NT2/D1 (cell line): ENCODE data around the gene ENSA.
"Not testable (repeated sequence)": the region's sequence is repeated elsewhere in the genome, so short reads cannot be mapped to it uniquely, and the experiment has no call there.

Experiments used
- DNase-seq: peaks from one replicate; pipeline ENCODE4 v3.0.0-alpha.2; 2011; ENCODE audit warnings: low read depth, low spot score
- H3K27me3 ChIP-seq: 2 replicates; pipeline ENCODE4 v1.6.0; 2011; ENCODE audit warnings: mild to moderate bottlenecking; ENCODE audit not compliant: insufficient read length, insufficient read depth
- H3K36me3 ChIP-seq: 2 replicates; pipeline ENCODE4 v1.6.1; 2011; ENCODE audit warnings: mild to moderate bottlenecking, low read length, mixed read lengths; ENCODE audit not compliant: insufficient read depth, insufficient read length
- H3K4me1 ChIP-seq: 2 replicates; pipeline ENCODE4 v1.5.1; 2011; ENCODE audit not compliant: insufficient read depth, insufficient read length
- H3K4me3 ChIP-seq: 2 replicates; pipeline ENCODE4 v1.5.1; 2011; ENCODE audit warnings: low read depth; ENCODE audit not compliant: insufficient read length
- H3K9ac ChIP-seq: 2 replicates; pipeline ENCODE4 v1.6.0; 2011; ENCODE audit warnings: low read depth; ENCODE audit not compliant: insufficient read length
- H3K9me3 ChIP-seq: 2 replicates; pipeline ENCODE4 v1.5.1; 2011; ENCODE audit warnings: mild to moderate bottlenecking, low read length; ENCODE audit not compliant: insufficient read depth
- SUZ12 ChIP-seq: IDR thresholded peaks from 2 replicates; pipeline ENCODE4 v1.6.1; 2011; ENCODE audit not compliant: insufficient read length, insufficient read depth; ENCODE audit errors: extremely low read depth
- YY1 ChIP-seq: IDR thresholded peaks from 2 replicates; pipeline ENCODE4 v1.6.1; 2011; ENCODE audit not compliant: insufficient read length, insufficient read depth
- ZNF274 ChIP-seq: IDR thresholded peaks from 2 replicates; pipeline ENCODE4 v1.6.1; 2011; ENCODE audit warnings: mild to moderate bottlenecking, low read depth, low read length

ENSA gene

GRCh38 chr1:150629115-150629928, at the start of gene ENSA:
TSS of gene ENSA (minus strand) at chr1:150629612. CDS start at chr1:150629470, 142 bp downstream.
- no peaks in the 10 kb centered on the region for H3K4me1 ChIP-seq

GRCh38 chr1:150678988-150679387, 49.6 kb upstream of the ENSA start:
- peaks cover 14% of the 10 kb centered on the region for H3K36me3 ChIP-seq
- H3K9ac ChIP-seq: no peak overlapping the region
- TF ChIP-seq YY1: no peak
- no peak for TF ChIP-seq SUZ12
- TF ChIP-seq ZNF274: no peak

More at GRCh38 chr1:150629115-150629928, at the start of gene ENSA:
- H3K9me3 ChIP-seq: no peaks in the 10 kb centered on the region
- H3K4me3 ChIP-seq: peak within 1 kb of the TSS; percentile 70
- DNase-seq: peak; percentile 100
- TF ChIP-seq YY1: peak; percentile 88
- TF ChIP-seq ZNF274: no peak
- H3K36me3 ChIP-seq: peaks cover 47% of the 10 kb centered on the region
- no peaks in the 10 kb centered on the region for H3K27me3 ChIP-seq
- H3K9ac ChIP-seq: peak within 1 kb of the TSS; percentile 94

DNA sequence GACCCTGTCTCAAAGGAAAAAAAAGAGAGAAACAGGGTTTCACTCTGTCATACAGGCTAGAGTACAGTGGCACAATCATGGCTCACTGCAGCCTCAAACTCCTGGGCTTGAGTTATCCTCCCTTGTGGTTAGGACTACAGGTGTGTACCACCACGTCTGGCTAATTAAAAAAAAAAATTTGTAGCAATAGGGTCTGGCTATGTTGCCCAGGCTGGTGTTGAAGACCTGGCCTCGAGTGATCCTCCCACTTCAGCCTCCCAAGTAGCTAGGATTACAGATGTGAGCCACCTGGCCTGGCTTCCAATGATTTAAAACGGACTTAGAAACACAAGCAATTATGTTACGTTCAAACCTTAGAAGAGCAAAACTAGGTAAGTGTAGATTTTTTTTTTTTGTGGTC, 45.5 kb upstream of the ENSA start:
- no peak for DNase-seq
- H3K4me1 ChIP-seq: no peaks in the 10 kb centered on the region
- peaks cover 15% of the 10 kb centered on the region for H3K36me3 ChIP-seq
- TF ChIP-seq YY1: no peak
- TF ChIP-seq SUZ12: no peak
- TF ChIP-seq ZNF274: no peak
- H3K4me3 ChIP-seq: no peak overlapping the region
- no peak overlapping the region for H3K9ac ChIP-seq
- no peaks in the 10 kb centered on the region for H3K9me3 ChIP-seq
- H3K27me3 ChIP-seq: no peaks in the 10 kb centered on the region

More at GRCh38 chr1:150678988-150679387, 49.6 kb upstream of the ENSA start:
- no peaks in the 10 kb centered on the region for H3K27me3 ChIP-seq
- no peaks in the 10 kb centered on the region for H3K9me3 ChIP-seq
- no peaks in the 10 kb centered on the region for H3K4me1 ChIP-seq
- no peak for DNase-seq
- H3K4me3 ChIP-seq: no peak overlapping the region

- Histone ChIP-seq H3K4me1 (no peaks in the 10 kb centered on the region), H3K9me3 (no peaks in the 10 kb centered on the region), H3K27me3 (no peaks in the 10 kb centered on the region), H3K4me3 (no peak overlapping the region), H3K36me3 (peaks cover 20% of the 10 kb centered on the region), H3K9ac (no peak overlapping the region)
- TF ChIP-seq YY1 (no peak), ZNF274 (no peak)
- DNase-seq: no peak
Observed at GRCh38 chr1:150663321-150663720, 33.9 kb upstream of the ENSA start.

DNA sequence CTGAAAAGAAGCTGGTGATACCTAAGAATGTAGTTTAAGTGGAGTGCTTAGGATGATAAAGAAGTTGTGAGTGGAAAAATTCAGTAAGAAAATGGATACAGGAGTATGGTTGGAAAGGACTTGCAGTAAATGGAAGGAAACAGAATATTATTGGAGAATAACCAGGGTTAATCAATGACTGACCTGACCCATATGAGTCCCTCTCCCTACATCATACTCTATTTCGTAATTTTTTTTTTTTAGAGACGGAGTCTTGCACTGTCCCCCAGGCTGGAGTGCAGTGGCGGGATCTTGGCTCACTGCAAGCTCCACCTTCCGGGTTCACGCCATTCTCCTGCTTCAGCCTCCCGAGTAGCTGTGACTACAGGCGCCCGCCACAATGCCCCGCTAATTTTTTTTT, 33.4 kb upstream of the ENSA start:
- Histone ChIP-seq H3K27me3 (no peaks in the 10 kb centered on the region), H3K4me3 (no peak overlapping the region), H3K9ac (no peak overlapping the region), H3K36me3 (peaks cover 22% of the 10 kb centered on the region), H3K4me1 (no peaks in the 10 kb centered on the region), H3K9me3 (no peaks in the 10 kb centered on the region)
- TF ChIP-seq SUZ12: no peak
- TF ChIP-seq ZNF274: no peak
- no peak for TF ChIP-seq YY1
- no peak for DNase-seq

GRCh38 chr1:150661156-150661555, 31.7 kb upstream of the ENSA start:
- DNase-seq: no peak
- no peak for TF ChIP-seq ZNF274
- no peak for TF ChIP-seq SUZ12
- no peak for TF ChIP-seq YY1
- H3K9ac ChIP-seq: no peak overlapping the region
- H3K4me1 ChIP-seq: no peaks in the 10 kb centered on the region
- no peaks in the 10 kb centered on the region for H3K27me3 ChIP-seq
- peaks cover 22% of the 10 kb centered on the region for H3K36me3 ChIP-seq
- H3K4me3 ChIP-seq: no peak overlapping the region
- H3K9me3 ChIP-seq: no peaks in the 10 kb centered on the region

DNA sequence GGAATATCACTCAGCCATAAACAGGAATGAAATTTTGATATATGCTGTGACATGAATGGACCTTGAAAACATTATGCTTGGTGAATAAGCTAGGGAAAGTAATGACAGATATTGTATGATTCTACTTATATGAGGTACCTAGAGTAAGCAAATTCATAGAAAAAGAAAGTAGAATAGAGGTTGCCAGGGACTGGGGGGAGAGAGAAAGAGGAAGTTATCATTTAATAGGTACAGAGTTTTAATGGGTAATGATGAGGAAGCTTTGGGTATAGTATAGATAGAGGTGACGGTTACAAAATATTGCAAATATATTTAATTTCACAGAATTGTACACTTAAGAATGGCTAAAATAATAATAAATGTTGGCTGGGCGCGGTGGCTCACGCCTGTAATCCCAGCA, 31.2 kb upstream of the ENSA start:
- no peaks in the 10 kb centered on the region for H3K27me3 ChIP-seq
- no peak overlapping the region for H3K9ac ChIP-seq
- no peak overlapping the region for H3K4me3 ChIP-seq
- no peaks in the 10 kb centered on the region for H3K4me1 ChIP-seq
- no peak for DNase-seq
- no peak for TF ChIP-seq SUZ12
- no peak for TF ChIP-seq ZNF274
- TF ChIP-seq YY1: no peak
- H3K36me3 ChIP-seq: peaks cover 22% of the 10 kb centered on the region
- H3K9me3 ChIP-seq: no peaks in the 10 kb centered on the region

GRCh38 chr1:150657064-150657463, 27.7 kb upstream of the ENSA start:
- H3K4me1 ChIP-seq: not testable (repeated sequence)

DNA sequence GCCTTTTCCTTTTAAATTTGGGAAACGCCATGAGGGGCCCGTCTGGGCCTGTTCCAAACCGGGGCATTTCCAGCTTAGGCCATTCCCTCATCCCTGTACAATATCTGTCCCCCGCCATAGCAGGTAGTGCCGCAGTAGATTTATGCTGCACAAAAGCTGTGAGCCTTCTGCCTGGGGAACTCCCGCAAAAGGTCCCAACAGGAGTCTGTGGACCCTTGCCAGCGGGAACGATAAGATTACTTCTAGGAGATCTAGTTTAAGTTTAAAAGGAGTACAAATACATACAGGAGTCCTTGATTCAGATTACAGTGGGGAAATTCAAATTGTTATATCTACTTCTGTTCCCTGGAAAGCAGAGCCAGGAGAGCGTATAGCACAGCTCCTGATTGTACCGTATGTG, 25.2 kb upstream of the ENSA start:
- H3K4me3 ChIP-seq, H3K9me3 ChIP-seq, H3K9ac ChIP-seq: not testable (repeated sequence)

More at GRCh38 chr1:150657064-150657463, 27.7 kb upstream of the ENSA start:
- not testable (repeated sequence) for DNase-seq, H3K27me3 ChIP-seq, H3K9ac ChIP-seq, H3K9me3 ChIP-seq, H3K4me3 ChIP-seq
- H3K36me3 ChIP-seq: peaks cover 16% of the 10 kb centered on the region

More for the DNA sequence above, 25.2 kb upstream of the ENSA start:
- not testable (repeated sequence) for DNase-seq, H3K27me3 ChIP-seq, H3K36me3 ChIP-seq, H3K4me1 ChIP-seq
